ENCODE measurements around the gene PRKD1. TPM values are rescaled to one million over a fixed set of nuclear protein-coding genes. Genes with fewer than 3 reads are reported as not detected.

The PRKD1 gene
- total RNA-seq, 1 experiment from 2014 or later = 2.7 TPM

DNA sequence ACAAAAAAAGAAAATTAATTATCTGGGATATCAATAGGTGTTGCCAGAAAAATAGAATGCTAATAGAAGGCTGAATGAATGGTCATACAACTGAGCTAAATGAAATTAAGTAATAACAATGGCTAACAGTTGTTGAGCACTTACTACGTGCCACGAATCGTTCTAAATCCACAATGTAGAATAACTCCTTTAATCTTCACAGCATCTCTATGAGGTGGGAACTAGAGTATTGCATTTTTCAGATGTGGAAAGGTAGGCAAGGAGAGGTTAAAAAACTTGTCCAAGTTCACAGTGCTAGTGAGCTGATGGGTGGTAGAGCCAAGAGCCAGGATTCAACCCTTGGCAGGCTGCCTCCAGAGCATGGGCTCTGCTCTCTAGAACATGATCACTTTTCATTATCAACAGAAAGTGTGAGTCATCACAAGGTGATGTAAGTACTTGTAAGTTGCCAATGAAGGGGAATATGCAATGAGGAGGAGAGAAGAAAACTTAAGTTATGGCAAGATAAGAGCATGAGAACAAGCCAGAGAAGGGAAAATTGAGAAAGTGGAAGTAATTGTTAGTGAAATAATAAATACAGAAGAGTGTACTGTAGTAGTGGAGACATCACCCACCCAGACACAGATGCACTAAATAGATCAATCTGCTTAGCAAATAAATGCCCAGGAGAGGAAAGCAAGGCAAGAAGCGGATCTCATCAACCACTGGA, 122.1 kb downstream of the PRKD1 start:
- no CpG with 5 or more reads among the region's 4 CpGs for WGBS (ENCODE audit: extremely low coverage, insufficient read length, low lambda C conversion rate)
- Histone ChIP-seq H2AK5ac (ENCODE audit: insufficient read length, low read length) (no peak overlapping the region), H4K91ac (ENCODE audit: insufficient read length, low read depth, low read length) (no peak overlapping the region), H3K79me2 (ENCODE audit: insufficient read depth, low read length) (no peaks in the 10 kb centered on the region), H3K9me3 (ENCODE audit: control insufficient read depth, low read depth, low read length) (no peaks in the 10 kb centered on the region), H3K14ac (ENCODE audit: insufficient read depth, low read length) (no peak overlapping the region), H2BK20ac (ENCODE audit: low read depth, low read length, poor library complexity, severe bottlenecking) (no peak overlapping the region), H3K27ac (ENCODE audit: insufficient read length, low read depth, low read length) (peak overlapping the region; percentile 3), H3K23me2 (ENCODE audit: insufficient read length, low read depth, low read length, poor library complexity, severe bottlenecking) (no peaks in the 10 kb centered on the region), H2BK5ac (ENCODE audit: insufficient read length, low read length) (no peak overlapping the region), H3K18ac (ENCODE audit: insufficient read length, low read depth, low read length) (no peak overlapping the region), H2AFZ (ENCODE audit: low read length) (no peak overlapping the region), H3K4me1 (ENCODE audit: insufficient read depth, low read length) (peaks cover 8% of the 10 kb centered on the region), H4K5ac (ENCODE audit: insufficient read length, low read depth, low read length) (no peak overlapping the region), H3K4ac (ENCODE audit: low read depth, low read length) (no peak overlapping the region), H3T11ph (ENCODE audit: low read length) (no peak overlapping the region), H3K56ac (ENCODE audit: insufficient read length, low read depth, low read length) (no peak overlapping the region), H3K4me2 (ENCODE audit: insufficient read depth, insufficient read length, low read length) (no peak overlapping the region), H3K23ac (ENCODE audit: insufficient read length, low read depth, low read length) (no peak overlapping the region), H3K9ac (ENCODE audit: extremely low read depth, insufficient read length, low read length) (no peak overlapping the region), H3K79me1 (ENCODE audit: insufficient read depth, low read depth, low read length, poor library complexity, severe bottlenecking) (no peaks in the 10 kb centered on the region), H2BK120ac (ENCODE audit: low read depth, low read length, poor library complexity, severe bottlenecking) (no peak overlapping the region), H2BK12ac (ENCODE audit: insufficient read length, low read depth, low read length) (no peak overlapping the region), H4K20me1 (ENCODE audit: control insufficient read depth, insufficient read depth, insufficient read length) (no peaks in the 10 kb centered on the region), H3K27me3 (ENCODE audit: insufficient read depth, low read length) (no peaks in the 10 kb centered on the region), H4K8ac (replicated peaks; ENCODE audit: insufficient read length, low read depth, low read length) (no peak overlapping the region), H2BK15ac (ENCODE audit: low read depth, low read length) (no peak overlapping the region)
- peaks cover 26 to 36% of the 10 kb centered on the region in 2 experiments for H3K4me1 Mint-ChIP-seq
- peak overlapping the region in 2 of 3 experiments; percentile 1 to 17; a peak in 3 of 7 replicates for H3K27ac Mint-ChIP-seq
- H3K27me3 Mint-ChIP-seq (ENCODE audit: low read depth) = no peaks in the 10 kb centered on the region
- DNase-seq = no peak
- H3K36me3 Mint-ChIP-seq (ENCODE audit: insufficient read depth in 1 of 3, low read depth in 3 of 3) = no peaks in the 10 kb centered on the region
- no peak overlapping the region for H3K4me3 Mint-ChIP-seq
- no peaks in the 10 kb centered on the region for H3K9me3 Mint-ChIP-seq
- TF ChIP-seq, protein P1, sequence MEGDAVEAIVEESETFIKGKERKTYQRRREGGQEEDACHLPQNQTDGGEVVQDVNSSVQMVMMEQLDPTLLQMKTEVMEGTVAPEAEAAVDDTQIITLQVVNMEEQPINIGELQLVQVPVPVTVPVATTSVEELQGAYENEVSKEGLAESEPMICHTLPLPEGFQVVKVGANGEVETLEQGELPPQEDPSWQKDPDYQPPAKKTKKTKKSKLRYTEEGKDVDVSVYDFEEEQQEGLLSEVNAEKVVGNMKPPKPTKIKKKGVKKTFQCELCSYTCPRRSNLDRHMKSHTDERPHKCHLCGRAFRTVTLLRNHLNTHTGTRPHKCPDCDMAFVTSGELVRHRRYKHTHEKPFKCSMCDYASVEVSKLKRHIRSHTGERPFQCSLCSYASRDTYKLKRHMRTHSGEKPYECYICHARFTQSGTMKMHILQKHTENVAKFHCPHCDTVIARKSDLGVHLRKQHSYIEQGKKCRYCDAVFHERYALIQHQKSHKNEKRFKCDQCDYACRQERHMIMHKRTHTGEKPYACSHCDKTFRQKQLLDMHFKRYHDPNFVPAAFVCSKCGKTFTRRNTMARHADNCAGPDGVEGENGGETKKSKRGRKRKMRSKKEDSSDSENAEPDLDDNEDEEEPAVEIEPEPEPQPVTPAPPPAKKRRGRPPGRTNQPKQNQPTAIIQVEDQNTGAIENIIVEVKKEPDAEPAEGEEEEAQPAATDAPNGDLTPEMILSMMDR (conservative IDR thresholded peaks at IDR 0.05) = no peak
